Upper lobe of right lung (tissue), 1 donor: ENCODE measurements around the gene YTHDF1. TPM values are rescaled to one million over a fixed set of nuclear protein-coding genes. Genes with fewer than 3 reads are reported as not detected.

Experiments used
- ATAC-seq: fragments of 200-7000 bp; cut with Tn5 transposase; one replicate; pipeline ENCODE4 v1.9.1; 2020; ENCODE audit warnings: mild to moderate bottlenecking, moderate library complexity
- DNase-seq: peaks from one replicate; pipeline ENCODE4 v3.0.0-alpha.2; 2020
- H3K27ac ChIP-seq: fragments of 200-600 bp; one replicate; pipeline ENCODE4 v1.8.0; 2022
- H3K27me3 ChIP-seq: fragments of 200-600 bp; one replicate; pipeline ENCODE4 v1.8.0; 2022; ENCODE audit warnings: mild to moderate bottlenecking
- H3K36me3 ChIP-seq: fragments of 200-600 bp; one replicate; pipeline ENCODE4 v1.8.0; 2022
- H3K4me1 ChIP-seq: fragments of 200-600 bp; one replicate; pipeline ENCODE4 v1.8.0; 2022
- H3K4me3 ChIP-seq: fragments of 200-600 bp; one replicate; pipeline ENCODE4 v1.8.0; 2022; ENCODE audit warnings: mild to moderate bottlenecking
- H3K9me3 ChIP-seq: fragments of 200-600 bp; one replicate; pipeline ENCODE4 v1.8.0; 2022
- CTCF ChIP-seq: fragments of 200-600 bp; IDR thresholded peaks from one replicate; pipeline ENCODE4 v1.8.0; 2022; ENCODE audit warnings: antibody characterized with exemption
- intact Hi-C: fragments of 100-400 bp; cut with DNase I; formaldehyde crosslinking; loops from one replicate; pipeline ENCODE4 v1.11.0; 2022
- total RNA-seq: library from RNA; stranded (reverse); fragmentation: NEBNext Ultra II Directional; extraction: Animal tissue kit (Norgen Biotek cat#: 25700); gene quantifications from one replicate; pipeline ENCODE4 v1.2.1, GENCODE V29; 2021
- donor health status: DM: no; HTN: yes; CAD: no; lungs with severe emphysema.

The YTHDF1 gene
- total RNA-seq, 1 donor from 2014 or later = 36.9 TPM

DNA sequence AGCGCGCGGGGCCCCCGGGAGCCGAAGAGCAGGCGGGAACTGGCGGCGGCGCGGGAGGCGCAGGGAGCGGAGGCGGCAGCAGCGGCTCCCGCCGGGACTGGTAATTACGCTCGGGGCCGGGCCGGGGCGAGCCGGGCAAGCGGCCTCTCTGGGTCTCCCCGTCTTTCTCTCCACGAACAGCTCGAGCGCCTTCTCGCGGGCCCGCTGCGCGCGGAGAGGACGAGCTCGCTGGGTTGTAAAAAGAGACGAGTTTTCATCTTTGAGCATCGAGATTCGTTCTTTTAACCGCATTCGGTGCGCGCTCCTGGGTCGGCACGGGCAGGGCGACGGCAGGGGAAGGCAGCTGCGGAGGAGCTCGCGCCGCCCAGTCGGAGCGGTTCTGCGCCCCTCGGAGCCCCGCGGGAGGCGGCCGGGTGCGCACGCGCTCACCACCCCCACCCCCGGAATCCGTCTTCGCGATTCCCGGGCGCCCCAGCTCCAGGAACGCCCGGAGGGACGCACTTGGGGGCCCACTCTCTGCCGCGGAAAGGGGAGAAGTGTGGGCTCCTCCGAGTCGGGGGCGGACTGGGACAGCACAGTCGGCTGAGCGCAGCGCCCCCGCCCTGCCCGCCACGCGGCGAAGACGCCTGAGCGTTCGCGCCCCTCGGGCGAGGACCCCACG, 38.0 kb downstream of the YTHDF1 start:
- H3K4me1 ChIP-seq = peaks cover 7% of the 10 kb centered on the region
- no peak overlapping the region for H3K4me3 ChIP-seq

GRCh38 chr20:63177134-63177784, 38.7 kb downstream of the YTHDF1 start:
- no peak for TF ChIP-seq CTCF
- Histone ChIP-seq H3K9me3 (no peaks in the 10 kb centered on the region), H3K27ac (no peak overlapping the region), H3K4me1 (peaks cover 7% of the 10 kb centered on the region), H3K4me3 (no peak overlapping the region), H3K27me3 (peaks cover 92% of the 10 kb centered on the region), H3K36me3 (no peaks in the 10 kb centered on the region)
- ATAC-seq (no peak), DNase-seq (no peak)
- intact Hi-C loops = no loop called here

More for the DNA sequence above, 38.0 kb downstream of the YTHDF1 start:
- DNase-seq (no peak), ATAC-seq (no peak)
- Histone ChIP-seq H3K27me3 (peaks cover 86% of the 10 kb centered on the region), H3K9me3 (no peaks in the 10 kb centered on the region), H3K36me3 (no peaks in the 10 kb centered on the region), H3K27ac (no peak overlapping the region)
- intact Hi-C loops = no loop called here
- TF ChIP-seq CTCF = no peak

DNA sequence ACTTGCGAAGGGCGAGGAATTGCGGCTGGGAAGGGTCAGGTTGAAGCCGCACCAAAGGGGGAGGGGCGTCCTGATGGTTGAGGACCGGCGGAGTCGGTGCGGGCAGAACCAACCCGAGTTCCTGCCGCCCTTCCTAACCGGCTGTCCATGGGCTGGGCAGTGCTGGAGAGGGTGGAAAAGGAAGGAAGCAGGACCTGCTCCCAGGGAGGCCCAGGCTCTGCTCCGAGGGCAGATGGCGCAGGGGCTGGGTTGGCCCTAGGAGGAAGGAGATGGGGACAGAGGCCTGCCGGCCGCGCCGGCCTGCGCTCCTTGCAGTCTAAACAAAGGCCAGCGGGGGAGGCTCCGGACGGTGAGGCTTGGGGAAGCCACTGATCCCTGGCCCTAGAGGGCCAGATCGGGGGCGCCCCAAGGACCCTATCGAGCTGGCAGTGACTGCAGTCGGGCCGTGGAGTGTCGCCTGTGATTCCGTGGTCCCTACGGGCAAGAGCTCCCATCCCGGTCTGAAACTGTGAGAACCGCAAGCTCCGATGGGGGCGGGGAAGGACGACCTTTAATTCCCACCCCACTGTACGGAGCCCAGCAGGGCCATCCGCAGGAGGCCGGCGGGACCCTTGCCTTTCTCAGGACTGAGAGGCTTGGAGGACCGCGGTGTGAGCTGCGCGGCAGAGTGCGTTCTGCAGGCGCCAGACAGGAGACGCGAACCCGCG, 39.4 kb downstream of the YTHDF1 start:
- Histone ChIP-seq H3K36me3 (no peaks in the 10 kb centered on the region), H3K9me3 (no peaks in the 10 kb centered on the region), H3K4me1 (peaks cover 7% of the 10 kb centered on the region), H3K27ac (no peak overlapping the region), H3K27me3 (peaks cover 90% of the 10 kb centered on the region), H3K4me3 (no peak overlapping the region)
- intact Hi-C loops = no loop called here
- no peak for TF ChIP-seq CTCF
- DNase-seq = no peak
- no peak for ATAC-seq

GRCh38 chr20:63176034-63176426, 39.9 kb downstream of the YTHDF1 start:
- Histone ChIP-seq H3K9me3 (no peaks in the 10 kb centered on the region), H3K4me3 (no peak overlapping the region), H3K36me3 (no peaks in the 10 kb centered on the region), H3K27me3 (peaks cover 84% of the 10 kb centered on the region), H3K4me1 (peaks cover 7% of the 10 kb centered on the region), H3K27ac (no peak overlapping the region)
- TF ChIP-seq CTCF = no peak
- DNase-seq (no peak), ATAC-seq (no peak)
- intact Hi-C loops = no loop called here

DNA sequence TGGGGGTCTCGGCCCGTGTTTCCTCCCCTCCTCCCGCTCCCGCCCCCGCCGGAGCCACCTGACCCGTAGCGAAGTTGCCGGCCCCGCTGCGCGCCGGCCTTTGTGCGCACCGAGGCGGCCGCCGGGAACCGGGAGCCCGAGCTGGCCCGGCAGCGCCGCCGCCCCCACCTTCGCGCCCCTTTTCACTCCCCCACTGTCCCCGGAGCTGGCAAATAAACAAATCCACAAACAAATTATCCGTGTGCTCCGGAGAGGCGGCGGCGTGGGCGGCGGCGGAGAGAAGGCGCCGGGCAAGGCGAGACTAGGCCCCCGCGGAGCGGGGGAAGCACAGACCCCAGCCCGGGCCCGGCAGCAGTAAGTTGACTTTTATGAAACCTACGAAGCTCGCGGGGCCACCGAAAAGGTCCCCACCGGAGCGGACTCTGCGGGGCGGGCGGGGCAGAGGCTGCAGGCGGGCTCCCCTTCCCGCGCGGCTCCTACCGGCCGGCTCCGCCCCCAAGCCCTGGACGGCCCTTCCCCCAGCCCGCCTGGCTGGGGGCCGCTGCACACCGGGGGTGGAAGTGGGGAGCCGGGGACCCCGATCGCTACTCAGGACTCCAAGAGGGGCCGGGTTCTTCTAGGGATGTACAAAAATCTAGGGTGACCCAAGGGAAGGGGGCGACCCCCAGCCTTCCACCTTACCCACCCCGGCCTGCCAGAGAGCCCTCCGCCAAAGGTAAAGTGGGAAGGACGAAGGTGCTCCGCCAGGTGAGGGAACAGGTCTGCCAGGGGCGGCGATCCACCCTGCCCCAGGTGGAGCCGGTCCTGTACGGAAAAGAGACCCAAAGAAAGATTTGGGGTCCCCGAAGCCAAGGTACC, 40.7 kb downstream of the YTHDF1 start:
- H3K9me3 ChIP-seq = no peaks in the 10 kb centered on the region
- DNase-seq (no peak), ATAC-seq (no peak)
- no peak overlapping the region for H3K27ac ChIP-seq
- H3K36me3 ChIP-seq = no peaks in the 10 kb centered on the region
- H3K4me1 ChIP-seq = peaks cover 7% of the 10 kb centered on the region
- no peak for TF ChIP-seq CTCF
- no peak overlapping the region for H3K4me3 ChIP-seq
- intact Hi-C loops = no loop called here
- H3K27me3 ChIP-seq = peaks cover 77% of the 10 kb centered on the region
